ENCODE measurements around the gene OTOGL.
"Not testable (repeated sequence)": the region's sequence is repeated elsewhere in the genome, so short reads cannot be mapped to it uniquely, and the experiment has no call there.

OTOGL gene

DNA sequence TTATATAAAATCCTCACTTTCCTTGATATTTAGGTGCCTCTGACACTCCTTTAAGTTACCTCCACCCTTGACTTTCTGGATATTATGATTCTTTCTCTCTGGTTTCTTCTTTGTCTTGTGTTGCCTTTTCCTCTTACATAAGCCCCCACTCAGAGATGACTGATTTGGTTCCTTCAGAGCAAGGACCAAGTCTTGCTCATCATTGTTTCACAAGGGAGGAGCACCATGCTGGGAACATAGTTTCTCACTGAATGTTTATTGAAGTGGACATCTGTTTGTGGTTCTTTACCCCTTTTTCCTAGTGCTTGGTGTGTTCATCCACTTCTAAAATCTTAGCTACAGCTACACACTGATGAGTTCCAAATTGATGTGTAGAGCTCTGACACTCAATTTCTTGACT is 183.4 kb downstream of the OTOGL start:
- DNase-seq, result no peak

GRCh38 chr12:80291108-80291754 is 191.9 kb downstream of the OTOGL start:
- DNase-seq, result no peak

DNA sequence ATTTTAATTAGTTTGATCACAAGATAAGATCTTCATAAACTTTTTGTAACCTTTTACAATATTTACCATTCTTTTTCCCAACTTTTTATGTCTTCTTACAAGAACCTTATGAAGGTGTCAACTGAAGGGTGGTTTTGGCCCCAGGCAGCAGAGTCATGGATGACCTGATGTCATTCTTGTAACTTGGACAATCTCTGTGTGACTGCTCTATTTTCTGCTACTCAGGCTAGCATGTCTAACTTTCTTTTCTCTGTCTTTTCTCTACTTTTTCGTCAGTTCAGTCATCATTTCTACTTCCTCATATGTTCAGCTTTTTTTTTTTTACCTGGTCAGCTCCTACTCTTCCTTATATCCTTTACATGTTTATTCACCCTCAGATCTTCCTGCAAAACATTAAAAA is 194.0 kb downstream of the OTOGL start:
- DNase-seq, result no peak

DNA sequence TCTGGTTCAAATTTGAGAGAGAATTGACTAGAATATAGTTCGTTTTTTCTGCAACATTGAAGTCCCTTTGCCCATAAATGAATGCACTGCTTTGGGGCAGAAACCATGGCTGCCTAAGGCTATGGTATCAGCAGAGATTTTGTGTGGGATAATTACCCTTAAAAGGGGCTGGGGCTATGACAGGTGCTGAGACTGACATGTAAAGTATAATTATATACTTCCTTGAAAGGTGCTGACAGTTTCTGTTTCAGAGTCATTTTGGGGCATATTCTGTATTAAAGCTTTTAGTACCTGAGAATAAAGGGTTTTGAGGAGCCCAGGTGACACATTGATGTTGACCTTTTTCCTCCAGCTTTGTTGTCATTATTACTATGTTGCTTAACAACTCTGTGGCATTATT is 194.4 kb downstream of the OTOGL start:
- no peak for DNase-seq

- DNase-seq, result no peak
Measured at GRCh38 chr12:80299219-80299618, 199.9 kb downstream of the OTOGL start.

DNA sequence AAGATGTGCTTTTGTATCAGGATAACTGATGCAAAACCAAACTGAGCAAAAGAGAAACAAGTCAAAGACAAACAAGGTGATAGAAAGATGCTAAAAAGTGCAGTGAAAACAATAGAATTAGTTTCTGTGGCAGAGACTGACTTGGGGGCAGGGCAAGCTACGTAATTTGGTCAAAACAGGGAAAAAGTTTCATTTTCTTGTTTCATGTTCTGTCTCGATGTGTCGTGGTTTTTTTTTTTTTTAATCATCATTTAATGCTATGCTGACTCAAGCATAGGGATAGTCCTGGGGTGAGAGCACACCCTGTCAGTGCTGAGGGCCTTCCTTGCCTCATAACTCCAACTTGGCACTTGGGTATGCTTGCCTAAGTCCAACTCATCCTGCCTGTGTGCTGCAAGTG is 200.6 kb downstream of the OTOGL start:
- DNase-seq, result no peak

DNA sequence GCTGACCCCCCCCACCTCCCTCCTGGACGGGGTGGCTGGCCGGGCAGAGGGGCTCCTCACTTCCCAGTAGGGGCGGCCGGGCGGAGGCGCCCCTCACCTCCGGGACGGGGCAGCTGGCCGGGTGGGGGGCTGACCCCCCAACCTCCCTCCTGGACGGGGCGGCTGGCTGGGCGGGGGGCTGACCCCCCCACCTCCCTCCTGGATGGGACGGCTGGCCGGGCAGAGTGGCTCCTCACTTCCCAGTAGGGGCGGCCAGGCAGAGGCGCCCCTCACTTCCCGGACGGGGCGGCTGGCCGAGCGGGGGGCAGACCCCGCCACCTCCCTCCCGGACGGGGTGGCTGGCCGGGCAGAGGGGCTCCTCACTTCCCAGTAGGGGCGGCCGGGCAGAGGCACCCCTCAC is 208.1 kb downstream of the OTOGL start:
- not testable (repeated sequence) for DNase-seq

DNA sequence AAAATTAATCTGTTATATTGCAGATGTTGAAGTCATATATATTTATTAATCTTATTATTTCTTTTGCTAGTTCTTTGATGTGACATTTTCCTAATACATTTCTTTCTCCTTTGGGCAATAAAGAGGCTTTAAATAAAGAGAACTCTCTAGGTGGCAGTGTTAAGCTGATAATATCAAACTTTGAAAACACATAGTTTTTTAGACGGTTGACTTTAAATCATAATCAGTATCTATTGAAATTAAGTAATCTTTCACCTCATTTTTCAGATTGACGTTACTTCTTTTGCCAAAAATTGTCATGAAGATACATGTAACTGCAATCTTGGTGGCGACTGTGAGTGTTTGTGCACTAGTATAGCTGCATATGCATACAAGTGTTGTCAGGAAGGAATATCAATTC is 213.9 kb downstream of the OTOGL start:
- DNase-seq, result no peak

- no peak for DNase-seq
Measured at GRCh38 chr12:80314741-80315140, 215.4 kb downstream of the OTOGL start.

- no peak for DNase-seq
Measured at GRCh38 chr12:80316222-80316621, 216.9 kb downstream of the OTOGL start.

GRCh38 chr12:80317307-80317706 is 218.0 kb downstream of the OTOGL start:
- DNase-seq, result no peak

- DNase-seq, result no peak
Measured at GRCh38 chr12:80317899-80318298, 218.6 kb downstream of the OTOGL start.

DNA sequence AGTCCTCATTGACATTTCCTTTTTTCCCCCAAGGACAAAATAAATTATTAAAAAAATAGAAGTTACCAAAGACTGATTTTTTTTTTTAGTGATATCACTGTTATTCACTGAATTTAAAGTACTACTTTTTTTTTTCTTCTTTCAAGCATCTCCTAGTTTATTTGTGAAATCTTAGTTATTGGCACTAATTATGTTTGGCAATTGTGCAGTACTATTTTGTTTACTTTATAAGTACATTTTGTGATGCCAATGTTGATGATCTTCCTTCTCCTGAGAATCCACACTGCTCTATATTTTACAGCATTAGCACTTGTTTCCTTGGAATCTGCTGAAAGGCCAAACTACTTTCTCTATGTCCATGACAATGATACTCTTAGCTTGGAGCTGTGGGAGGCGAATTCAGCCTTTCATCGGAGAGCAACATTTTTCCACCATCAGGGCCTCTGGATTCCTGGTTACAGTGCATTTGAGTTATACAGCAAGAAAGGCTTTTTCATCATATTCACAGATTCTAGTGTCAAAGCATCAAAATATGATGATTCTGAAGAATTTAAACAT is 220.9 kb downstream of the OTOGL start:
- no peak for DNase-seq

DNA sequence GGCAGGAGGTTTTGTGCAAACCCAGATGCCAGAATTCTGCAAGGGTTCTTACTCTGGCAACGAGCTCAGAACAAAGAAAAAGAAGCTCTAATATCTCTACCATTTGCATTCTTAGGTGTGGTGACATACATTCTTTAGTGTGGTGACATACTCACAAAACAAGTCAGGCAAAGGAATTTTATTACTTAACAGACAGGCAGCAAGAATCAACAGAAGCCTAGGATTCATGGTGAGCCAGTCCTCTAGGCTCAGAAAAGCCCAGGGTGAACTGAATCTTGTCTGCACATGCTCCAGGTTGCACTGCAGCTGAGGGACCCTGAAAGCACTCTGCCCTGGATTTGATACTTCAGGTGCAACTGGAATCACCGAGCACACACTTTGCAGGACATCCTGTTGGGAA is 222.3 kb downstream of the OTOGL start:
- DNase-seq, result no peak

- DNase-seq, result no peak
Measured at GRCh38 chr12:80325167-80325959, 226.0 kb downstream of the OTOGL start.

DNA sequence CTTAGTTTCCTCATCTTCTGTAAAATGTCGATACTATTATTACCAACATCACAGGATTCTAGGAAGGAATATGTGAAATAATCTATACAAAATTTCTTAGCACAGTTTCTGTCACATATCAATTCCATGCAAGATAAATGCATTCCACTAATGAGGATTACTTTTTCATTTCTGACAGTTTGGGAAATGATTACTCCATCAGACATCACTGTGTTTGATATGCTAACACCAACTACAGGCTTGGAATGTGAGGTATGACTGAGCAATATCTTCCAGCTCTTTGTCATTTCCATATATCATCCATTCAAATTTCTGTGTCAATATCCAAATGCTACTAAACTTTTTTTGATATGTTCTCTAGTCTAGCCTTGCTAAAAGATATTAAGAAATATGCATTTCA is 233.5 kb downstream of the OTOGL start:
- DNase-seq, result no peak

GRCh38 chr12:80352474-80352873 is 253.1 kb downstream of the OTOGL start:
- no peak for DNase-seq

DNA sequence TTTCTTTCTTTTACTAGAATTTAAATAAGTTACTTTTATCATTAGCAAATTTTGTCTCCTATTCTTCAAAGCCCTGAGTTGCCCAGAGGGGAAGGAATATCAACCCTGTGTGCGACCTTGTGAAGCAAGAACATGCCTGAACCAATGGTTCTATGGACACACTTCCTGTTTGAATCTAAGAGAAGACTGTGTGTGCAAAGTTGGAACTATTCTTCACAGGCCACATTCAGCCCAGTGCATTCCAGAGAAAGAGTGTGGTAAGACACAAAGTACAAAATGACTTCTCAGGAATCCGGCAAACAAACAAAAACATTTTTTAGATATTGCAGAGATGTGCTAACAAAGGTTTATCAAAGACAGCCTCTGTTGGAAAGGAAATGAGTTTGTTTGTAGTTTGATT is 253.9 kb downstream of the OTOGL start:
- no peak for DNase-seq

GRCh38 chr12:80356097-80356496 is 256.8 kb downstream of the OTOGL start:
- no peak for DNase-seq

- DNase-seq, result no peak
Measured at GRCh38 chr12:80359703-80360102, 260.4 kb downstream of the OTOGL start.

DNA sequence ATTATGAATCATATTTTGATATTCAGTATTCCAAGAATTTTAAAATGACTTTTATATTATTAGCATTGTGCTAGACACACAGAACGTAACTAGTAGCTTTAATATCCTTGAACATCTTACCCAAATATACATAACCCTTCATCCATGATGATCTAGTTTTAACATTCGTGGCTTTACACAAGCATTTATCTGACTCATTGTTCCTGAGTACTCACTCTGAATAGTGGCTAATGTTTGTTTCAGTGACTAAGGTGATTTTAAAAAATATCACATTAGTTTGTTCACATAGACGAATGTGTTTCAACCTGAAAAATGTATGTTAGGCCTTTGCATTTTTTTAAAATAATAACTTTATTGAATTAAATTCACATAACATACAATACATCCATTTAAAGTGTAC is 264.7 kb downstream of the OTOGL start:
- DNase-seq, result no peak

DNA sequence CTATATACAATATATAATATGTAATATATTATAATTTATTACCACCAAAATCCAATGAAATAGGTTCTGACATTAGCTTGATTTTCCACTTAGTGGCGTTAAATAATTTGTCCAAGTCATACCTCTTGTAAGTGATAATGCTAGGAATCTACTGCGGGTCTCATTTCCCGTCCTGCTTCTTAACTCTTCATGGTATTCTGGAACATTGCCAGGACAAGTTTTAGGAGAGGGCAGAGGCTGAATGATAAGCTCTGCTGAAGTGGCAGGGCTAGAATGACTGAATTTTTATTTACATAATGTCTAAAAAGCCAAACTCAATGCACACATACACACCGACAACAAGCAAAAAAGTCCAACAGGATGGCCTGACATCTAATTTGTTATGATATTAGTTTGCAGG is 274.3 kb downstream of the OTOGL start:
- no peak for DNase-seq

DNA sequence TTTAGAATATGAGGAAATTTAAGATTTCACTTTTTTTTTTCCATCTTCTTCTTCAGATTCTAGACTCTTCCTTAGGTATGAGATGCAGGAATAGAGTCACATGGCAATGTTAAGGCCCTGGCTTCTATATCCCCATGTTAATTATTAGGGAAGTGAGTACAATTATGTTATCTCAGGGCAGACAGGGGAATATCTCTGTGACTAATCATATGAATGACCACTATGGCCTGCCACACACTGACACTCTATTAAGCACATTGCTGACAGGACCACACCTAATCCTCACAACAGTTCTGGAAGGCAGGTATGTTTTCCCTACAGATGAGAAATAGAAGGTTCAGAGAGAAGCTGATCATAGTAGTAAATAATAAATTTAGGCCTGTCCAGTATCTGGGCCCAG is 275.3 kb downstream of the OTOGL start:
- no peak for DNase-seq

DNA sequence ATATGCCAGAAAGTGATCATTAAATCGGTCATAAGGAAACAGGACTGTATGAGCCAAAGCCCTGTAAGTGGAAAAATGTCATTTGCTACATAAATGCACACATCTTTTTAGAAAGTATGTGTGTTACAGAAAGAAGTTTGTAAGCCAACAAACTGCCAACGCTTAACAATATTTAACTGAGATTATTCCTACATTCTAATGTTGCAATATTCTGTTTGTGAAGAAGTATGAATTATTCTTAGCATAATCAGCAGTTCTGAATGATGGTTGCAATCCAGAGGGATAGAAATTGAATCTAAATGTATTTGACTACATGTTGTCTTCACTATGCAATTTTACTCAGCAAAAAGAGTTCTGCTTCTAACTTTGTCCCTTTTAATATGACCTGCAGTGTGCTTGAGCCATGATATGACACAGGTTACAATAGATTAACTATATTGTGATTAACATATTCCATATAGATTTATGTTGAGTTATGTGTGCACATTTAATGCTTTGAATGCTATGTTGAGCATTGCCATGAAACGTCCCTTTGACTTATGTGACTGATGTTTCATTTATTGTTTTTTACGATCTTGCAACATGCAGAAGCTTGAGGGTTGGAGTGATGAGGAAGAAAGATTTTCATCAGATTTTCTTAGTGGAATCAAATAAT is 277.9 kb downstream of the OTOGL start:
- DNase-seq, result no peak
